Large intestine (tissue), 3 donors: ENCODE data around the gene KDM4B. TPM values are rescaled to one million over a fixed set of nuclear protein-coding genes. Genes with fewer than 3 reads are reported as not detected.
A peak's percentile ranks its signal among the peaks of the same experiment; 100 is the strongest.

Source experiments
- DNase-seq, 2 donors: peaks; one replicate each; pipeline versions ENCODE4 v3.0.0 to v3.0.0-alpha.2; 2013
- H3K27ac ChIP-seq: one replicate; pipeline ENCODE4 v1.5.1; 2013; ENCODE audit warnings: low read length
- H3K27me3 ChIP-seq: 2 replicates; pipeline ENCODE4 v1.6.1; 2013; ENCODE audit warnings: low read length; ENCODE audit not compliant: control insufficient read depth, insufficient read depth
- H3K36me3 ChIP-seq: 2 replicates; pipeline ENCODE4 v1.6.1; 2013; ENCODE audit warnings: low read length; ENCODE audit not compliant: control insufficient read depth, insufficient read depth
- H3K4me1 ChIP-seq: one replicate; pipeline ENCODE4 v1.6.1; 2013; ENCODE audit warnings: low read length; ENCODE audit not compliant: control insufficient read depth, insufficient read depth
- H3K4me3 ChIP-seq: one replicate; pipeline ENCODE4 v1.5.1; 2013; ENCODE audit warnings: low read length
- H3K9me3 ChIP-seq: one replicate; pipeline ENCODE4 v1.6.1; 2013; ENCODE audit warnings: mild to moderate bottlenecking, low read depth, low read length, moderate library complexity; ENCODE audit not compliant: control insufficient read depth
- WGBS: methylation state at CpG from one replicate; pipeline ENCODE4 v1.1.5; 2013; ENCODE audit warnings: low lambda C conversion rate; ENCODE audit not compliant: insufficient coverage; 5-methylcytosine and 5-hydroxymethylcytosine counted together
- polyA plus RNA-seq: library from polyadenylated mRNA; unstranded; fragments of 120-200 nt; gene quantifications from one replicate; pipeline ENCODE4 v1.2.1, GENCODE V29; 2013

KDM4B gene
- polyA plus RNA-seq, 1 donor: 13.7 TPM

DNA sequence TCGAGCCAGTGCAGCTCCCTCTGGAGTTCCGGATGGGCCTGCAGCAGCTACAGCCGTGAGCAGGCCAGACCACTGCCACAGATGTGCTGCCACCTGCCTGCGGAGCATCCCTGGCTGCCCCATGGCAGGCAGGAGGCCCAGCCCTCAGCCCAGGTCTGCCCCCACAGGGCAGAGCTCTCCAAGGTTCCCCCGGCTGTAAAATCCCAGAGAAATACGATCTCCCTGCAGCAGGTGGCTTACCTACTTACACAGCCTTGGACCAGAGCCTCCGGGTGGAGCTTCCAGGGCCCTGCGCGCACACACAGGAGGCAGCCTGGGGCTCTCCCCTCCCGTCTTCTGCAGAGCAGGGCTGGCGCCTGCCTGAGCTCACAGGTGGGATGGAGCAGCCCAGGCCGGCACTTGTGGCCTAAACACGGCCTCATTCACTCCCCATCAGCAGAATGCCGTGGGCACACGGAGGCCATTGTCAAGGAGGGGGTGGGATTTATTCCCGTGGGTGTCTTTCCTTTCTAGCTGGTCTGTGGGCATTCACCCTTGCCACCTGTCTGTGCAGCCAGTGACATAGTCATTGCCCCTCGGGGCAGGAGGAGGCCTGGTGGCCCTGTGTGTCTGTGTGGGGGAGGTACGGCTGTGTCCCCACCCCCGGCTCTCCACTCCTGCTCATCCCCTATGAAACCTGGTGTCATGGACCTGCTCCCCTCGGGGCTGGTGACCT, 118.0 kb downstream of the KDM4B start:
- Histone ChIP-seq H3K4me1 (peaks cover under 1% of the 10 kb centered on the region), H3K36me3 (peaks cover 39% of the 10 kb centered on the region), H3K27ac (no peak overlapping the region), H3K4me3 (no peak overlapping the region), H3K9me3 (no peaks in the 10 kb centered on the region), H3K27me3 (no peaks in the 10 kb centered on the region)
- no CpG with 5 or more reads among the region's 20 CpGs for WGBS
- no peak for DNase-seq

DNA sequence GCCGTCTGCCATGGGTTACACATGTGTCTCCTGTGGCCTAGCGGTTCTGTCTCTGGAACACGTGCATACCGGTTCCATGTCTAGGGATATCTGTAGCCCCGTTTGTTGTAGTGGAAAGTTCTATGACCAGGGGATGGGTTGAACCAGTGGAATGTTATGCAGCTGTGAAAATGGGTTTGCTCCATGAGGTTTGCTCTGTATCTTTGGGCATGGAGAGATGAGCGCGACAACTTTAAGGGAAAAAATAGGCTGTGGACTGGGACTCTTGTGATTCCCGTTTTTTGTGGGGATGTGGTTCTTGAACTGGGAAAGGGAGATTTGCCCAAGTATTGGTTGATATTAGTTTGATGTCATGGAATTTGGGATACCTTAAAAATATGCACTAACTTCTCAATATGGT, 120.4 kb downstream of the KDM4B start:
- WGBS: no CpG with 5 or more reads among the region's 8 CpGs
- DNase-seq: no peak
- H3K27ac ChIP-seq: no peak overlapping the region
- no peaks in the 10 kb centered on the region for H3K27me3 ChIP-seq
- peaks cover 23% of the 10 kb centered on the region for H3K36me3 ChIP-seq
- peaks cover 12% of the 10 kb centered on the region for H3K4me1 ChIP-seq
- no peaks in the 10 kb centered on the region for H3K9me3 ChIP-seq
- H3K4me3 ChIP-seq: no peak overlapping the region

DNA sequence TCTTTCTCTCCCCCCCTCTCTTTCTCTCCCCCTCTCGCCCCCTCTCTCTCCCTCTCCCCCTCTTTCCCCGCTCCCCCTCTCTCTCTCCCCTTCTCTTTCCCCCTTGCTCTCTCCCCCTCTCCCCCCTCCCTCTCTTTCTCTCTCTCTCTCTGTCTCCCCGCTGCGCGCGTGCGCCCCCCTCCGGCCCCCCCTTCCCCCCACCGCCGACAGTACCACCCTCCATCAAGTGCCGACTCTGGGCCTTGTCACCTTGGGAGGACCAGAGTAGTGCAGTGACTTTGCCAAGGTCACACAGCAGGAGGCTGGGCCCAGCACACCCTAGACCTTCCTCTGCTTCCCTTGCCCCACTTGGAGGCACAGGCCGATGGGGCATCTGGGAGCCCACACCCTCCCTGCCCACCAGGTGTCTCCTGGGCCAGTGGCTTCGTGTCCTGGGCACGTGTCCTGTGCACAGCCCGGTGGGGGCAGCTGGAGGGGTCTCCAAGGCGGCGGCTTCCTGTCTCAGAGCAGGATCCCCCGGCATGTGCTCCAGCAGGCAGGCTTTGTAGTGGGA, 121.6 kb downstream of the KDM4B start:
- WGBS: no CpG with 5 or more reads among the region's 18 CpGs
- peaks cover 12% of the 10 kb centered on the region for H3K4me1 ChIP-seq

GRCh38 chr19:5091018-5091683, 122.2 kb downstream of the KDM4B start:
- Histone ChIP-seq H3K36me3 (peaks cover 23% of the 10 kb centered on the region), H3K4me3 (no peak overlapping the region), H3K4me1 (peaks cover 12% of the 10 kb centered on the region), H3K27ac (peak overlapping the region; percentile 33), H3K9me3 (no peaks in the 10 kb centered on the region), H3K27me3 (no peaks in the 10 kb centered on the region)
- WGBS: no CpG with 5 or more reads among the region's 22 CpGs
- DNase-seq: no peak

More for the DNA sequence above, 121.6 kb downstream of the KDM4B start:
- peaks cover 23% of the 10 kb centered on the region for H3K36me3 ChIP-seq
- no peak for DNase-seq
- H3K4me3 ChIP-seq: no peak overlapping the region
- no peaks in the 10 kb centered on the region for H3K9me3 ChIP-seq
- no peak overlapping the region for H3K27ac ChIP-seq
- no peaks in the 10 kb centered on the region for H3K27me3 ChIP-seq

DNA sequence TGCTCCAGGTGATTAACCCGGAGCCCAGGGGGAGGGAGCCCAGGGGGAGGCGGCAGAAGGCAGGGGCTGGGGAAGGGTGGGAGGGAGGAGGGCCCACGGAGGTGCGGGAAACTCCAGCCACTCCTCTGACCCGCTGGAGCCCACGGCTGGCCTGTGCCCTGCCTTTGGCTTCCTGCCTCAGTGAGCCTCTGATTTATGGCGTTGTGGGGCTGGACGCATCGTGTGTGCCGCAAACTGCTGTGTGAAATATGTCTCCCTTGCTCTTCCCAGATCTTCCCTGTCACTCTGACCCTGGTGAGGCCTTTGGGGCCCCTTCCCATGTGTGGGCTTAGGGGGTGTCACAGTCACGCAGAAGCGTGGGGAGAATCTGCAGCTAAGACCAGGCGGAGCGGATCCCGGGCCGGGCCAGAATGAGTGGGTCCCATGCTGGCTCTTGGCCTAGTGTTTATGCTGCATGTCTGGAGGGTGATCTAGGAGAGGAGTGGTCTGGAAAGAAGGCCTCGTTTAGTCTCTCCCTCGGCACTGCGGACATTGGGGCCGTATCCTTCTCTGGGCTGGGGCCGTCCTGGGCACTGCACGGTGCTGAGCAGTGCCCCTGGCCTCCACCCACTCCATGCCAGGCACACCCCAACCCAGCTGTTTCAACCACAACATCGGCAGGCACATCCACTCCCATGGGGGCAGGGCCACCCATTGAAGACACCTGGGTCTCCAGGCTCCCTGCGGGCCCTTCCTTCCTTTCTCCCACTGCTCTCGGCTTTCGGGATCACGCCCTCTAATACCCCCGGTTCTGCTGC, 123.0 kb downstream of the KDM4B start:
- Histone ChIP-seq H3K36me3 (peaks cover 18% of the 10 kb centered on the region), H3K4me1 (peaks cover 12% of the 10 kb centered on the region), H3K9me3 (peaks cover 3% of the 10 kb centered on the region), H3K4me3 (no peak overlapping the region), H3K27ac (no peak overlapping the region), H3K27me3 (no peaks in the 10 kb centered on the region)
- no peak for DNase-seq
- no CpG with 5 or more reads among the region's 28 CpGs for WGBS

- H3K4me1 ChIP-seq: peaks cover 12% of the 10 kb centered on the region
- no peak overlapping the region for H3K27ac ChIP-seq
- peaks cover 4% of the 10 kb centered on the region for H3K9me3 ChIP-seq
- H3K36me3 ChIP-seq: peaks cover 13% of the 10 kb centered on the region
- H3K27me3 ChIP-seq: no peaks in the 10 kb centered on the region
- DNase-seq: no peak
- no CpG with 5 or more reads among the region's 14 CpGs for WGBS
- H3K4me3 ChIP-seq: no peak overlapping the region
Measured at GRCh38 chr19:5092481-5092843, 123.5 kb downstream of the KDM4B start.

- Histone ChIP-seq H3K4me1 (peaks cover 12% of the 10 kb centered on the region), H3K4me3 (no peak overlapping the region), H3K27me3 (no peaks in the 10 kb centered on the region), H3K36me3 (peaks cover 8% of the 10 kb centered on the region), H3K27ac (no peak overlapping the region), H3K9me3 (peaks cover 6% of the 10 kb centered on the region)
- no peak for DNase-seq
- WGBS: no CpG with 5 or more reads among the region's 31 CpGs
Measured at GRCh38 chr19:5093297-5093928, 124.5 kb downstream of the KDM4B start.

- peaks cover 12% of the 10 kb centered on the region for H3K4me1 ChIP-seq
- no peaks in the 10 kb centered on the region for H3K27me3 ChIP-seq
- no CpG with 5 or more reads among the region's 26 CpGs for WGBS
- peaks cover 12% of the 10 kb centered on the region for H3K36me3 ChIP-seq
- H3K4me3 ChIP-seq: no peak overlapping the region
- no peak for DNase-seq
- H3K27ac ChIP-seq: no peak overlapping the region
- H3K9me3 ChIP-seq: peaks cover 6% of the 10 kb centered on the region
Measured at GRCh38 chr19:5093948-5094718, 125.2 kb downstream of the KDM4B start.

DNA sequence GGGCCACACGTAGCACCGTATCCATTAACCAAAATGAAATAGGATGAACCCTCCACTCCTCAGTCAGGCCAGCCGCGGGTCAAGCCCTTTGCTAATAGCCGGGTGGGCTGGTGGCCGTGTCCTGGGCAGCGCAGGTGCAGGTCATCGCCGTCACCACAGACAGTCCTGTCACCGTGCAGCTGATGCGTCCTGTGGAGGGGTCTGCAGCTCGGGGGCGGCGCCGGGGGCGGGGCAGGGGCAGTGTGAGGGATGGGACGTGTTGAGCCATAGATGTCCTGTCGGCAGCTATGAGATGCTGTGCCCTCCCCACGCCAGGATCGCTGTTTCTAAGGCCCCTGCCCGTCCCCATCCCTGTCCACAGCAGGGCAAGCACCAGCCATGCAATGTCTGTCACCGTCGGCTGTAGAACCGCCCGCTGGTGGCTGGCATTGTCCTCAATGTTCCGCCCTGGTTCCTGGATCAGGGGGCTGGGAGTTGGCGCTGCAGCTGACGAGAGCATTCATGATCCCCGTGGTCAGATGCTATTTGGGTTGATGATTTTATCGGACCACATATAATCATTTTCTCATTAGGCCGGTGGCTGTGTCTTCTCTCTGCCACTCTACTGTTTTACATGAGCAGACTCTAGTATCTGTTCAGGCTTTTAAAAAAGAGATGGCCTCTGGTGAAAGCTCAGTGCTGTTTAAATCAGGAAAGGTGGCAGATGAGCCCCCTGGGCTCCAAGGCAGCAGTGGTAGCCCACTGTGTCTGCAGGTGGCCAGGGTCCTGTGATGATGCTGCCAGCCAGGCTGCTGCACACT, 126.1 kb downstream of the KDM4B start:
- Histone ChIP-seq H3K27ac (no peak overlapping the region), H3K9me3 (peaks cover 9% of the 10 kb centered on the region), H3K4me1 (peaks cover 12% of the 10 kb centered on the region), H3K36me3 (peaks cover 12% of the 10 kb centered on the region), H3K27me3 (no peaks in the 10 kb centered on the region), H3K4me3 (no peak overlapping the region)
- DNase-seq: no peak
- WGBS: no CpG with 5 or more reads among the region's 31 CpGs
